GM20000 (cell line): Measurements from ENCODE around the gene IFT122.

Experiments
- DNase-seq: peaks from one replicate; pipeline ENCODE4 v3.0.0; 2012; ENCODE audit warnings: low spot score
- CTCF ChIP-seq: IDR thresholded peaks from 2 replicates; pipeline ENCODE4 v1.5.1; 2012; ENCODE audit warnings: mild to moderate bottlenecking, control low read depth; ENCODE audit errors: extremely low read depth, missing control alignments

Gene IFT122

GRCh38 chr3:129562803-129563202, 122.8 kb downstream of the IFT122 start:
- no peak for DNase-seq
- TF ChIP-seq CTCF, result no peak

DNA sequence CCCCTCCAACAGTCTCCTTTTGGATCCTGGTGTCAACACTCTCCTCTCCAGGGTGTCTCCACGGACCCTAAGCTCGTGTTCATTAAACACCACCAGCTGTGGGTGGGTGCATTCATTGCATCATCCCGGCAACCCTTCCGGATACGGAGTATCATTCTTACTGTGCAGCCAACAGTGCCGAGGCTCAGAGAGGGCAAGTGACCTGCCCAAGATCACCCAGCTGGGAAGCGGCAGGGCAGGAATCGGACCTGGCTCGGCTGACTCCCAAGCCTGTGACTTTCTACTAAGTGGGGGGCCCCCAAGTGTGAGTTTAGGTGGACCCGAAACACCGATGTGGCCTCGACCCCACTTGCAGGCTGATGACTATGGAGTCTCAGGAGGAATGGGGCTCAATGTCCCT, 123.3 kb downstream of the IFT122 start:
- no peak for TF ChIP-seq CTCF
- DNase-seq, result no peak

- DNase-seq, result no peak
- no peak for TF ChIP-seq CTCF
Observed at GRCh38 chr3:129563850-129564535, 124.0 kb downstream of the IFT122 start.

- no peak for DNase-seq
- no peak for TF ChIP-seq CTCF
Observed at GRCh38 chr3:129564981-129565644, 125.1 kb downstream of the IFT122 start.

GRCh38 chr3:129565902-129566301, 125.9 kb downstream of the IFT122 start:
- DNase-seq, result no peak
- TF ChIP-seq CTCF, result no peak

DNA sequence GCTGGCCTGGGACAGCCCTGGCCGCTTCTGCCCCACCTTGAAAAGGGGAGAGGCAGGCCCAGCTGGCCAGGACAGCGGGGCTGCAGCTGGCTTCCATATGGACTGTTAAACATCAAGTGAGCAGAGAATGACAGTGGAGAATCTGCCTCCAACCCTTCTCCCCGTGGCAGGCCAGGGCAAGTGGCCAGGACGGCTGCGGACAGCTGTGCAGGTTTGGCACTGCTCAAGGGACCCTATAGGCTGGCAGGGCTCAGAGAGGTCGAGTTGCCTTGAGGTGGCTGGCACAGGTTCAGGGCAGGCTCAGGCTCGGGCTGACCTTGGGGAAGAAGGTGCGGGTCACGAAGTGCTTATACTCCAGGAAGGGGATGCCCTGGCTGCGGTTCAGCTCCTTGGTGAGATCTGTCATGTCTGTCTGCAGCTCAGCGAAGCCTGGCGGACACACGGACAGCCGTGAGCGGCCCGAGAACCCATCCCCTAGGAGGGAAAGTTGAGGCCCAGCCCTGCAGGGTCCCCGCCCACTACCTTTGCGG, 127.2 kb downstream of the IFT122 start:
- DNase-seq, result no peak
- TF ChIP-seq CTCF, result no peak

- TF ChIP-seq CTCF, result no peak
- DNase-seq, result no peak
Observed at GRCh38 chr3:129567939-129568338, 127.9 kb downstream of the IFT122 start.
